K562 (cell line): ENCODE data around the gene CELA3B. TPM values are rescaled to one million over a fixed set of nuclear protein-coding genes. Genes with fewer than 3 reads are reported as not detected.

Source experiments
- ARID1B ChIP-seq: fragments of 450-650 bp; IDR thresholded peaks from 2 replicates; pipeline ENCODE4 v1.6.1; 2016; ENCODE audit warnings: antibody characterized with exemption, mild to moderate bottlenecking, inconsistent platforms
- DPF2 ChIP-seq: fragments of 450-650 bp; IDR thresholded peaks from 2 replicates; pipeline ENCODE4 v1.6.1; 2016
- KLF13 ChIP-seq: fragments of 450-650 bp; IDR thresholded peaks from 2 replicates; pipeline ENCODE4 v1.6.1; 2016; ENCODE audit warnings: missing genetic modification characterization, low read depth, mild to moderate bottlenecking, missing compliant biosample characterization, moderate library complexity, borderline replicate concordance
- SPI1 ChIP-seq: IDR thresholded peaks from 2 replicates; pipeline ENCODE4 v1.6.1; 2011; ENCODE audit warnings: low read depth, low read length, control low read depth, borderline replicate concordance
- ZNF239 ChIP-seq: fragments of 250-450 bp; sonication (Bioruptor Pico); IDR thresholded peaks from 2 replicates; pipeline ENCODE4 v1.4.0; 2020; ENCODE audit warnings: mild to moderate bottlenecking
- ZNF644 ChIP-seq: fragments of 200-800 bp; sonication (Bioruptor generic); IDR thresholded peaks from 2 replicates; pipeline ENCODE4 v1.6.1; 2016; ENCODE audit warnings: low read depth, missing genetic modification characterization, missing compliant biosample characterization
- ZNF830 ChIP-seq: fragments of 250-450 bp; sonication (Bioruptor Pico); IDR thresholded peaks from 2 replicates; pipeline ENCODE4 v1.5.0; 2021; ENCODE audit warnings: mild to moderate bottlenecking
- polyA plus RNA-seq, 8 experiments: library from polyadenylated mRNA; depleted of rRNA in 4 of 8; stranded (reverse) in 5 of 8; unstranded in 3 of 8; fragments of >200 nt; fragmentation: Nextera tagmentation in 2 of 8; fragmentation: Illumina TruSeq in 1 of 8; extraction: Ambion mirVana in 2 of 8; extraction: Trizol in 1 of 8; gene quantifications; 2 replicates each; pipeline versions ENCODE4 v1.2.1 to v1.2.3, GENCODE V29; 2011 to 2014; ENCODE audit warnings: inconsistent platforms in 1 of 8, missing spikeins in 1 of 8
- total RNA-seq, 7 experiments: library from RNA; depleted of rRNA in 6 of 7; stranded (reverse); fragments of >200 nt in 6 of 7; fragmentation: Illumina TruSeq in 2 of 7; extraction: Trizol in 2 of 7; gene quantifications; 2 replicates each; pipeline versions ENCODE4 v1.2.1 to v1.2.3, GENCODE V29; 2011 to 2021; ENCODE audit warnings: low replicate concordance in 1 of 7
- TF ChIP-seq, protein P1 (sequence below), 2 experiments: fragments of 450-650 bp; conservative IDR thresholded peaks; 2 replicates each; pipeline ENCODE4 v1.6.1; 2017; ENCODE audit warnings: mild to moderate bottlenecking in 2 of 2, moderate library complexity in 2 of 2
- TF ChIP-seq, protein P2 (sequence below), 3 experiments: IDR thresholded peaks in 2 of 3; conservative IDR thresholded peaks in 1 of 3; 2 replicates each; pipeline ENCODE4 v1.5.1; 2011 to 2012; ENCODE audit warnings: low read length in 3 of 3, mild to moderate bottlenecking in 3 of 3, control low read depth in 2 of 3, improper control_type of control experiment in 1 of 3, inconsistent platforms in 1 of 3, low read depth in 1 of 3, mixed read lengths in 1 of 3, moderate library complexity in 1 of 3; ENCODE audit not compliant: insufficient read depth in 2 of 3
- TF ChIP-seq, protein P3 (sequence below): fragments of 450-650 bp; conservative IDR thresholded peaks from 2 replicates; pipeline ENCODE4 v1.6.1; 2016; ENCODE audit warnings: missing genetic modification characterization, low read depth, mild to moderate bottlenecking, missing compliant biosample characterization, moderate library complexity
- TF ChIP-seq, protein P4 (sequence below): IDR thresholded peaks from 2 replicates; pipeline ENCODE4 v1.6.1; 2011; ENCODE audit warnings: borderline replicate concordance, low read depth, mild to moderate bottlenecking, moderate library complexity, low read length; ENCODE audit not compliant: insufficient read depth, poor library complexity, severe bottlenecking
- TF ChIP-seq, protein P5 (sequence below): sonication (generic); formaldehyde crosslinking; IDR thresholded peaks from 2 replicates; pipeline ENCODE4 v1.4.0; 2020; ENCODE audit warnings: mild to moderate bottlenecking, missing genetic modification reagents

Gene CELA3B
- total and polyA plus RNA-seq, 9 of the 15 experiments (the other 6 are each of a cell fraction or from before 2014, with no cell fraction given): 3.1 TPM; not detected in 8

DNA sequence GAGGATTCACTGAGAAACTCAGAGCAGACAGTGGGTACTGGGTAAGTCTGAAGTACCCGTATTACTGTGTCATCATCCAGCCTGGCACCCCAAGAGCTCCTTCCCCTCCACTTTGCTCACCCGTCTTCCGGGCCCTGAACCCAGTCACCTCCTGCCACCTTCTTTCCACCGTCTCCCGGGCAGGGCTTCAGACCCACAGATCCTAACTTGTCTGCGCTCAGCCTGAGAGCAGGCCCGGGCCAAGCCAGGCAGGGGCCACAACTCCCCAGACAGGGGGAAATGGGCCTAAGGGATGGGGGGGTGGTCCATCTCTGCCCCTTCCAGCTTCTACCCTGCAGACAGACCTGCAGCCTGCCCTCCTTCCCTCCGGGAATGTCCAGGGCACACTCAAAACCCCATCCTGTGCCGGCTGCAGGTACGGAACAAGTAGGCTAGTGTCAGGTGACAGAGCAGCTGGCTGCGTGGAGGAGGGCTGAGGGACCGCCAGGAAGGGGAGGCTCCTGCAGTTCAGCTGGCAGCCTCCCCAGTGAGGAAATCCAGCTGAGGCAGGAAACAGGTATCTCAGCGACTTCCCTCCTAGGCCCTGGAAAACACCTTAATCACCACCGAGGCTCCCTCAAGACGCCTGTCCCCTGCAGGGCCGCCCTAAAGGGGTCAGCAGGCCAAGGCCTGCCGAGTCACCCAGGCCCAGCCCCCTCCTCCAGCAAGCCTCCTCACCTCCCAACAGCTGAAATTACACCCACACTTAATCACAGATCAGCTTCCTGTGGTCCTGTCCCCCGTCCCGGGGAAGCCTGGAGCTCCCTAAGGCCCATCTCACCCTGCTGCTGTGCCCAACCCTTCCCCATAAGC is 43.2 kb upstream of the CELA3B start (continued):
- TF ChIP-seq SPI1: peak; percentile 50; the same call in 1 of the 2 replicates
- no peak for TF ChIP-seq KLF13 (tag)
- TF ChIP-seq ZNF239 (CRISPR knock-in tag): no peak
- TF ChIP-seq, protein P1, sequence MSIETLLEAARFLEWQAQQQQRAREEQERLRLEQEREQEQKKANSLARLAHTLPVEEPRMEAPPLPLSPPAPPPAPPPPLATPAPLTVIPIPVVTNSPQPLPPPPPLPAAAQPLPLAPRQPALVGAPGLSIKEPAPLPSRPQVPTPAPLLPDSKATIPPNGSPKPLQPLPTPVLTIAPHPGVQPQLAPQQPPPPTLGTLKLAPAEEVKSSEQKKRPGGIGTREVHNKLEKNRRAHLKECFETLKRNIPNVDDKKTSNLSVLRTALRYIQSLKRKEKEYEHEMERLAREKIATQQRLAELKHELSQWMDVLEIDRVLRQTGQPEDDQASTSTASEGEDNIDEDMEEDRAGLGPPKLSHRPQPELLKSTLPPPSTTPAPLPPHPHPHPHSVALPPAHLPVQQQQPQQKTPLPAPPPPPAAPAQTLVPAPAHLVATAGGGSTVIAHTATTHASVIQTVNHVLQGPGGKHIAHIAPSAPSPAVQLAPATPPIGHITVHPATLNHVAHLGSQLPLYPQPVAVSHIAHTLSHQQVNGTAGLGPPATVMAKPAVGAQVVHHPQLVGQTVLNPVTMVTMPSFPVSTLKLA (conservative IDR thresholded peaks at IDR 0.05): no peak
- TF ChIP-seq, protein P2, sequence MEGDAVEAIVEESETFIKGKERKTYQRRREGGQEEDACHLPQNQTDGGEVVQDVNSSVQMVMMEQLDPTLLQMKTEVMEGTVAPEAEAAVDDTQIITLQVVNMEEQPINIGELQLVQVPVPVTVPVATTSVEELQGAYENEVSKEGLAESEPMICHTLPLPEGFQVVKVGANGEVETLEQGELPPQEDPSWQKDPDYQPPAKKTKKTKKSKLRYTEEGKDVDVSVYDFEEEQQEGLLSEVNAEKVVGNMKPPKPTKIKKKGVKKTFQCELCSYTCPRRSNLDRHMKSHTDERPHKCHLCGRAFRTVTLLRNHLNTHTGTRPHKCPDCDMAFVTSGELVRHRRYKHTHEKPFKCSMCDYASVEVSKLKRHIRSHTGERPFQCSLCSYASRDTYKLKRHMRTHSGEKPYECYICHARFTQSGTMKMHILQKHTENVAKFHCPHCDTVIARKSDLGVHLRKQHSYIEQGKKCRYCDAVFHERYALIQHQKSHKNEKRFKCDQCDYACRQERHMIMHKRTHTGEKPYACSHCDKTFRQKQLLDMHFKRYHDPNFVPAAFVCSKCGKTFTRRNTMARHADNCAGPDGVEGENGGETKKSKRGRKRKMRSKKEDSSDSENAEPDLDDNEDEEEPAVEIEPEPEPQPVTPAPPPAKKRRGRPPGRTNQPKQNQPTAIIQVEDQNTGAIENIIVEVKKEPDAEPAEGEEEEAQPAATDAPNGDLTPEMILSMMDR (IDR thresholded peaks at IDR 0.05 in 2 of 3, conservative IDR thresholded peaks at IDR 0.05 in 1 of 3; ENCODE audit: insufficient read depth in 2 of 3, low read depth in 1 of 3, low read length in 3 of 3): no peak
- TF ChIP-seq ZNF830 (CRISPR knock-in tag): no peak
- TF ChIP-seq ARID1B: peak; percentile 54
- TF ChIP-seq ZNF644 (tag): no peak
- TF ChIP-seq, protein P3, sequence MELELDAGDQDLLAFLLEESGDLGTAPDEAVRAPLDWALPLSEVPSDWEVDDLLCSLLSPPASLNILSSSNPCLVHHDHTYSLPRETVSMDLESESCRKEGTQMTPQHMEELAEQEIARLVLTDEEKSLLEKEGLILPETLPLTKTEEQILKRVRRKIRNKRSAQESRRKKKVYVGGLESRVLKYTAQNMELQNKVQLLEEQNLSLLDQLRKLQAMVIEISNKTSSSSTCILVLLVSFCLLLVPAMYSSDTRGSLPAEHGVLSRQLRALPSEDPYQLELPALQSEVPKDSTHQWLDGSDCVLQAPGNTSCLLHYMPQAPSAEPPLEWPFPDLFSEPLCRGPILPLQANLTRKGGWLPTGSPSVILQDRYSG (tag): no peak
- TF ChIP-seq, protein P4, sequence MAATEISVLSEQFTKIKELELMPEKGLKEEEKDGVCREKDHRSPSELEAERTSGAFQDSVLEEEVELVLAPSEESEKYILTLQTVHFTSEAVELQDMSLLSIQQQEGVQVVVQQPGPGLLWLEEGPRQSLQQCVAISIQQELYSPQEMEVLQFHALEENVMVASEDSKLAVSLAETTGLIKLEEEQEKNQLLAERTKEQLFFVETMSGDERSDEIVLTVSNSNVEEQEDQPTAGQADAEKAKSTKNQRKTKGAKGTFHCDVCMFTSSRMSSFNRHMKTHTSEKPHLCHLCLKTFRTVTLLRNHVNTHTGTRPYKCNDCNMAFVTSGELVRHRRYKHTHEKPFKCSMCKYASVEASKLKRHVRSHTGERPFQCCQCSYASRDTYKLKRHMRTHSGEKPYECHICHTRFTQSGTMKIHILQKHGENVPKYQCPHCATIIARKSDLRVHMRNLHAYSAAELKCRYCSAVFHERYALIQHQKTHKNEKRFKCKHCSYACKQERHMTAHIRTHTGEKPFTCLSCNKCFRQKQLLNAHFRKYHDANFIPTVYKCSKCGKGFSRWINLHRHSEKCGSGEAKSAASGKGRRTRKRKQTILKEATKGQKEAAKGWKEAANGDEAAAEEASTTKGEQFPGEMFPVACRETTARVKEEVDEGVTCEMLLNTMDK: no peak
- TF ChIP-seq DPF2: 0 out of 2 replicates have a peak, but pooled peaks have one; percentile 47
- TF ChIP-seq, protein P5, sequence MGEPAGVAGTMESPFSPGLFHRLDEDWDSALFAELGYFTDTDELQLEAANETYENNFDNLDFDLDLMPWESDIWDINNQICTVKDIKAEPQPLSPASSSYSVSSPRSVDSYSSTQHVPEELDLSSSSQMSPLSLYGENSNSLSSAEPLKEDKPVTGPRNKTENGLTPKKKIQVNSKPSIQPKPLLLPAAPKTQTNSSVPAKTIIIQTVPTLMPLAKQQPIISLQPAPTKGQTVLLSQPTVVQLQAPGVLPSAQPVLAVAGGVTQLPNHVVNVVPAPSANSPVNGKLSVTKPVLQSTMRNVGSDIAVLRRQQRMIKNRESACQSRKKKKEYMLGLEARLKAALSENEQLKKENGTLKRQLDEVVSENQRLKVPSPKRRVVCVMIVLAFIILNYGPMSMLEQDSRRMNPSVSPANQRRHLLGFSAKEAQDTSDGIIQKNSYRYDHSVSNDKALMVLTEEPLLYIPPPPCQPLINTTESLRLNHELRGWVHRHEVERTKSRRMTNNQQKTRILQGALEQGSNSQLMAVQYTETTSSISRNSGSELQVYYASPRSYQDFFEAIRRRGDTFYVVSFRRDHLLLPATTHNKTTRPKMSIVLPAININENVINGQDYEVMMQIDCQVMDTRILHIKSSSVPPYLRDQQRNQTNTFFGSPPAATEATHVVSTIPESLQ (CRISPR knock-in tag): no peak
